Prostate gland (tissue), 2 donors: ENCODE results near the gene LDAH. TPM values are rescaled to one million over a fixed set of nuclear protein-coding genes. Genes with fewer than 3 reads are reported as not detected.

ENCODE experiments used
- DNase-seq: peaks from one replicate; pipeline ENCODE4 v3.0.0-alpha.2; 2019; ENCODE audit warnings: low spot score
- H3K27ac ChIP-seq, 2 donors: fragments of 200-600 bp; sonication (generic); 2 replicates each; pipeline ENCODE4 v1.5.1; 2017 to 2019
- H3K27me3 ChIP-seq: fragments of 200-600 bp; sonication (generic); replicated peaks from 2 replicates; pipeline ENCODE4 v1.5.1; 2019; ENCODE audit not compliant: insufficient read depth
- H3K36me3 ChIP-seq, 2 donors: fragments of 200-600 bp; sonication (generic); 1 replicate in 1 of 2; 2 replicates in 1 of 2; pipeline versions ENCODE4 v1.5.1 to v1.8.1; 2017 to 2019
- H3K4me1 ChIP-seq: fragments of 200-600 bp; sonication (generic); replicated peaks from 2 replicates; pipeline ENCODE4 v1.5.1; 2019
- H3K4me3 ChIP-seq, 2 donors: fragments of 200-600 bp; sonication (generic); 2 replicates each; pipeline ENCODE4 v1.5.1; 2017 to 2019
- H3K9me3 ChIP-seq: fragments of 200-600 bp; sonication (generic); 2 replicates; pipeline ENCODE4 v1.5.1; 2017
- CTCF ChIP-seq, 4 experiments: fragments of 200-600 bp in 2 of 4; fragments of 450-650 bp in 2 of 4; sonication (generic) in 2 of 4; IDR thresholded peaks; 1 replicate in 3 of 4; 2 replicates in 1 of 4; pipeline ENCODE4 v1.5.1; 2016 to 2019; ENCODE audit warnings: antibody characterized with exemption in 4 of 4, mild to moderate bottlenecking in 2 of 4, moderate library complexity in 2 of 4
- POLR2A ChIP-seq: fragments of 450-650 bp; IDR thresholded peaks from one replicate; pipeline ENCODE4 v1.6.1; 2016; ENCODE audit warnings: antibody characterized with exemption, mild to moderate bottlenecking
- POLR2AphosphoS5 ChIP-seq: sonication (generic); formaldehyde crosslinking; IDR thresholded peaks from one replicate; pipeline ENCODE4 v1.6.1; 2017; ENCODE audit warnings: antibody characterized with exemption
- WGBS: methylation state at CpG from one replicate; pipeline ENCODE4 v1.1.5; 2018; 5-methylcytosine and 5-hydroxymethylcytosine counted together
- intact Hi-C: fragments of 100-400 bp; cut with DNase I; formaldehyde crosslinking; loops from one replicate; pipeline ENCODE4 v1.14.2; 2022
- total RNA-seq, 2 donors: library from RNA; depleted of rRNA; stranded (reverse); fragments of >200 nt; gene quantifications; one replicate each; pipeline ENCODE4 v1.1.0, GENCODE V29; 2016

LDAH gene
- total RNA-seq, 2 donors from 2014 or later = 6.6 to 17.3 TPM

GRCh38 chr2:20728114-20728758 lies 94.7 kb downstream of the LDAH start:
- H3K9me3 ChIP-seq = no peaks in the 10 kb centered on the region
- intact Hi-C loops = no loop called here
- 48% methylated on average over 4 of the region's 4 CpGs for WGBS
- H3K27ac ChIP-seq = no peak overlapping the region
- TF ChIP-seq POLR2A (no peak), POLR2AphosphoS5 (no peak), CTCF (IDR thresholded peaks at IDR 0.05) (no peak)
- H3K4me3 ChIP-seq = no peak overlapping the region
- no peaks in the 10 kb centered on the region for H3K4me1 ChIP-seq
- H3K27me3 ChIP-seq = no peaks in the 10 kb centered on the region
- DNase-seq = no peak
- no peaks in the 10 kb centered on the region for H3K36me3 ChIP-seq

- Histone ChIP-seq H3K27me3 (no peaks in the 10 kb centered on the region), H3K4me3 (no peak overlapping the region), H3K27ac (no peak overlapping the region), H3K9me3 (no peaks in the 10 kb centered on the region), H3K36me3 (no peaks in the 10 kb centered on the region), H3K4me1 (no peaks in the 10 kb centered on the region)
- TF ChIP-seq CTCF (IDR thresholded peaks at IDR 0.05) (no peak), POLR2A (no peak), POLR2AphosphoS5 (no peak)
- no peak for DNase-seq
- intact Hi-C loops = no loop called here
- 94% methylated on average over 5 of the region's 5 CpGs for WGBS
Observed at GRCh38 chr2:20726913-20727312, 96.0 kb downstream of the LDAH start.

- DNase-seq = no peak
- H3K36me3 ChIP-seq = no peaks in the 10 kb centered on the region
- WGBS = 91% methylated on average over 2 of the region's 2 CpGs
- no peak overlapping the region for H3K4me3 ChIP-seq
- no peak overlapping the region for H3K27ac ChIP-seq
- no peaks in the 10 kb centered on the region for H3K9me3 ChIP-seq
- H3K4me1 ChIP-seq = no peaks in the 10 kb centered on the region
- no peaks in the 10 kb centered on the region for H3K27me3 ChIP-seq
- intact Hi-C loops = no loop called here
- TF ChIP-seq POLR2AphosphoS5 = no peak
- TF ChIP-seq POLR2A = no peak
- no peak for TF ChIP-seq CTCF (IDR thresholded peaks at IDR 0.05)
Observed at GRCh38 chr2:20725782-20726181, 97.1 kb downstream of the LDAH start.

- H3K36me3 ChIP-seq = no peaks in the 10 kb centered on the region
- WGBS = 96% methylated on average over 3 of the region's 3 CpGs
- intact Hi-C loops = no loop called here
- H3K4me3 ChIP-seq = no peak overlapping the region
- H3K4me1 ChIP-seq = no peaks in the 10 kb centered on the region
- no peaks in the 10 kb centered on the region for H3K27me3 ChIP-seq
- TF ChIP-seq POLR2AphosphoS5 (no peak), CTCF (IDR thresholded peaks at IDR 0.05) (no peak), POLR2A (no peak)
- no peak overlapping the region for H3K27ac ChIP-seq
- DNase-seq = no peak
- H3K9me3 ChIP-seq = no peaks in the 10 kb centered on the region
Observed at GRCh38 chr2:20724500-20725053, 98.3 kb downstream of the LDAH start.

GRCh38 chr2:20723543-20723942 lies 99.4 kb downstream of the LDAH start:
- Histone ChIP-seq H3K36me3 (no peaks in the 10 kb centered on the region), H3K27ac (no peak overlapping the region), H3K9me3 (no peaks in the 10 kb centered on the region), H3K4me3 (no peak overlapping the region), H3K27me3 (no peaks in the 10 kb centered on the region), H3K4me1 (no peaks in the 10 kb centered on the region)
- TF ChIP-seq POLR2AphosphoS5 = no peak
- no peak for TF ChIP-seq CTCF (IDR thresholded peaks at IDR 0.05)
- TF ChIP-seq POLR2A = no peak
- DNase-seq = no peak
- intact Hi-C loops = no loop called here
